SK-N-SH (cell line): Measurements from ENCODE around the gene SPEF2. TPM values are rescaled to one million over a fixed set of nuclear protein-coding genes. Genes with fewer than 3 reads are reported as not detected.

ENCODE experiments used
- CTCF ChIA-PET: fragments of 300-600, 350-600 bp; formaldehyde crosslinking; extraction: SDS; loops from one replicate; lab custom pipeline; 2021; lab: Yijun Ruan, JAX
- POLR2A ChIA-PET: fragments of 350-600 bp; sonication (Branson Sonifier 250); formaldehyde crosslinking; extraction: SDS; loops from one replicate; lab custom pipeline; 2020; ENCODE audit warnings: antibody characterized with exemption, inconsistent platforms; lab: Yijun Ruan, JAX
- DNase-seq: peaks from one replicate; pipeline ENCODE4 v3.0.0; 2012
- H2AFZ ChIP-seq: fragments of 200-600 bp; sonication (generic); 2 replicates; pipeline ENCODE4 v1.8.1; 2016; ENCODE audit warnings: antibody characterized with exemption, mild to moderate bottlenecking, low read depth
- H3F3A ChIP-seq: fragments of 200-600 bp; sonication (generic); replicated peaks from 2 replicates; pipeline ENCODE3; 2016; ENCODE audit warnings: antibody characterized with exemption, mild to moderate bottlenecking; ENCODE audit not compliant: insufficient read depth
- H3K27ac ChIP-seq, 2 experiments: fragments of 200-500 bp in 1 of 2; fragments of 200-600 bp in 1 of 2; sonication (Bioruptor generic) in 1 of 2; sonication (generic), shearing (Covaris generic) in 1 of 2; 2 replicates each; pipeline versions ENCODE4 v1.5.1 to v1.6.1; 2014 to 2016; ENCODE audit warnings: low read depth in 2 of 2, inconsistent platforms in 1 of 2, low read length in 1 of 2, mild to moderate bottlenecking in 1 of 2, mixed read lengths in 1 of 2
- H3K27me3 ChIP-seq: fragments of 200-600 bp; sonication (generic), shearing (Covaris generic); 2 replicates; pipeline ENCODE4 v1.6.1; 2016; ENCODE audit warnings: mixed run types; ENCODE audit not compliant: insufficient read depth
- H3K36me3 ChIP-seq, 2 experiments: fragments of 200-500 bp in 1 of 2; fragments of 200-600 bp in 1 of 2; sonication (Bioruptor generic) in 1 of 2; sonication (generic) in 1 of 2; replicated peaks in 1 of 2; 2 replicates each; pipeline versions ENCODE3 to v1.5.1; 2014 to 2016; ENCODE audit warnings: low read length in 1 of 2, mild to moderate bottlenecking in 1 of 2; ENCODE audit not compliant: insufficient read depth in 2 of 2, control insufficient read depth in 1 of 2
- H3K4me1 ChIP-seq, 2 experiments: fragments of 200-500 bp in 1 of 2; fragments of 200-600 bp in 1 of 2; sonication (Bioruptor generic) in 1 of 2; sonication (generic), shearing (Covaris generic) in 1 of 2; 2 replicates each; pipeline versions ENCODE4 v1.5.1 to v1.6.1; 2014 to 2016; ENCODE audit warnings: low read depth in 1 of 2, low read length in 1 of 2, mixed run types in 1 of 2; ENCODE audit not compliant: insufficient read depth in 2 of 2, control insufficient read depth in 1 of 2
- H3K4me2 ChIP-seq: fragments of 200-600 bp; sonication (generic), shearing (Covaris generic); 2 replicates; pipeline ENCODE4 v1.6.1; 2017; ENCODE audit warnings: mixed run types
- H3K4me3 ChIP-seq, 2 experiments: fragments of 200-500 bp in 1 of 2; fragments of 200-600 bp in 1 of 2; sonication (Bioruptor generic) in 1 of 2; sonication (generic), shearing (Covaris generic) in 1 of 2; 2 replicates each; pipeline versions ENCODE4 v1.5.1 to v1.8.1; 2014 to 2016; ENCODE audit warnings: low read depth in 2 of 2, inconsistent platforms in 1 of 2, low read length in 1 of 2, mild to moderate bottlenecking in 1 of 2, mixed read lengths in 1 of 2, moderate library complexity in 1 of 2
- H3K79me2 ChIP-seq: fragments of 200-600 bp; sonication (generic); 2 replicates; pipeline ENCODE4 v1.8.1; 2017; ENCODE audit warnings: mild to moderate bottlenecking; ENCODE audit not compliant: insufficient read depth
- H3K9ac ChIP-seq: fragments of 200-600 bp; sonication (generic); 2 replicates; pipeline ENCODE4 v1.6.1; 2017; ENCODE audit warnings: mixed run types
- H3K9me2 ChIP-seq: fragments of 200-600 bp; sonication (generic); 2 replicates; pipeline ENCODE4 v1.6.1; 2017; ENCODE audit warnings: mixed run types
- H3K9me3 ChIP-seq: fragments of 200-600 bp; sonication (generic); 2 replicates; pipeline ENCODE4 v1.6.1; 2017; ENCODE audit warnings: mixed run types, mild to moderate bottlenecking, moderate library complexity
- H4K20me1 ChIP-seq: fragments of 200-600 bp; sonication (generic); 2 replicates; pipeline ENCODE4 v1.6.1; 2017; ENCODE audit warnings: mild to moderate bottlenecking, mixed run types; ENCODE audit not compliant: insufficient read depth
- EP300 ChIP-seq, 2 experiments: IDR thresholded peaks; 2 replicates each; pipeline versions ENCODE4 v1.4.0 to v1.6.1; 2012; ENCODE audit warnings: borderline replicate concordance in 1 of 2, low read depth in 1 of 2, low read length in 1 of 2
- FOSL2 ChIP-seq: IDR thresholded peaks from 2 replicates; pipeline ENCODE4 v1.4.0; 2012; ENCODE audit warnings: low read depth, mild to moderate bottlenecking, moderate library complexity, borderline replicate concordance
- FOXJ3 ChIP-seq: sonication (generic); formaldehyde crosslinking; IDR thresholded peaks from 2 replicates; pipeline ENCODE4 v1.5.1; 2020; ENCODE audit warnings: mild to moderate bottlenecking, missing genetic modification reagents
- FOXM1 ChIP-seq: IDR thresholded peaks from 2 replicates; pipeline ENCODE4 v1.4.0; 2012; ENCODE audit warnings: low read depth, mild to moderate bottlenecking
- GABPA ChIP-seq: IDR thresholded peaks from 2 replicates; pipeline ENCODE4 v1.4.0; 2012; ENCODE audit warnings: low read depth, mild to moderate bottlenecking
- GATA2 ChIP-seq: sonication (generic); formaldehyde crosslinking; IDR thresholded peaks from 2 replicates; pipeline ENCODE4 v1.5.0; 2020; ENCODE audit warnings: mild to moderate bottlenecking, missing genetic modification reagents
- MEF2A ChIP-seq: IDR thresholded peaks from 2 replicates; pipeline ENCODE4 v1.4.0; 2012; ENCODE audit warnings: low read depth, borderline replicate concordance
- NRF1 ChIP-seq: IDR thresholded peaks from 2 replicates; pipeline ENCODE4 v1.6.1; 2012; ENCODE audit warnings: low read depth, mild to moderate bottlenecking, low read length
- POLR2AphosphoS5 ChIP-seq: IDR thresholded peaks from 2 replicates; pipeline ENCODE4 v1.6.1; 2012; ENCODE audit warnings: low read depth, low read length
- RAD21 ChIP-seq: IDR thresholded peaks from 2 replicates; pipeline ENCODE4 v1.6.1; 2012; ENCODE audit warnings: mild to moderate bottlenecking, low read length
- TEAD4 ChIP-seq: IDR thresholded peaks from 2 replicates; pipeline ENCODE4 v1.4.0; 2012; ENCODE audit warnings: mild to moderate bottlenecking, borderline replicate concordance; ENCODE audit not compliant: insufficient read depth
- USF2 ChIP-seq: fragments of 150-350 bp; IDR thresholded peaks from 2 replicates; pipeline ENCODE4 v1.6.1; 2017; ENCODE audit warnings: antibody characterized with exemption, low read length, low read depth, borderline replicate concordance
- WGBS: methylation state at CpG from one replicate; pipeline ENCODE4 v1.1.6; 2017; ENCODE audit warnings: low lambda C conversion rate; 5-methylcytosine and 5-hydroxymethylcytosine counted together
- polyA plus RNA-seq, 3 experiments: library from polyadenylated mRNA; depleted of rRNA; stranded (reverse); fragments of >200 nt; gene quantifications; 2 replicates each; pipeline ENCODE4 v1.2.3, GENCODE V29; 2012
- TF ChIP-seq, protein P1 (sequence below): fragments of 200-600 bp; sonication (generic); IDR thresholded peaks from 2 replicates; pipeline ENCODE4 v1.6.1; 2017; ENCODE audit warnings: antibody characterized with exemption, mild to moderate bottlenecking, moderate library complexity
- TF ChIP-seq, protein P2 (sequence below): IDR thresholded peaks from 2 replicates; pipeline ENCODE4 v1.4.0; 2012; ENCODE audit warnings: low read depth

Gene SPEF2
- polyA plus RNA-seq, 1 of the 3 experiments (the other 2 are of a cell fraction), result 1.6 TPM

GRCh38 chr5:35847491-35847890 is 229.8 kb downstream of the SPEF2 start:
- CTCF ChIA-PET, result no interaction called here

DNA sequence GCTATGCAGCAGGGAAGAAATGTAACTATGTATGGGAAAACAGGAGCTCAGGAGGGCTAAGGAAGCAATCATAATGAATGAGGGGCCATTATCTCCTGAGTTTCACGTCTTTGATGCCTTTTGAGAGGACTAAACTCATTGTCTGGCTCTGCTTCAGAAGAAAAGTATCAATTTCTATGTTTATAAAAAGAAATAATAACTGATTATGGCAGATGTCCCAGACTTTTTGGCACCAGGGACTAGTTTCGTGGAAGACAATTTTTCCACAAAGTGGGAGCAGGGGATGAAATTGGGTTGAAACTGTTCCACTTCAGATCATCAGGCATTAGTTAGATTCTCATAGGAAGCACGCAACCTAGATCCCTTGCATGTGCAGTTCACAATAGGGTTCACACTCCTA is 230.3 kb downstream of the SPEF2 start:
- Histone ChIP-seq H3K9me2 (no peaks in the 10 kb centered on the region), H3K4me3 (no peak overlapping the region), H3K36me3 (no peaks in the 10 kb centered on the region), H3K9me3 (peaks cover 9% of the 10 kb centered on the region; the same call in 1 of the 2 replicates), H2AFZ (no peak overlapping the region), H3F3A (peaks cover 4% of the 10 kb centered on the region), H3K79me2 (no peaks in the 10 kb centered on the region; the same call in 1 of the 2 replicates), H3K27me3 (no peaks in the 10 kb centered on the region), H3K9ac (no peak overlapping the region), H3K27ac (no peak overlapping the region), H4K20me1 (no peaks in the 10 kb centered on the region), H3K4me2 (no peak overlapping the region), H3K4me1 (peaks cover 0 to 13% of the 10 kb centered on the region in 2 experiments; a peak in 1 of 4 replicates)
- ChIA-PET POLR2A (no interaction called here), CTCF (no interaction called here)
- no peak for TF ChIP-seq USF2
- TF ChIP-seq GATA2 (CRISPR knock-in tag), result no peak
- TF ChIP-seq MEF2A, result no peak
- no peak for TF ChIP-seq RAD21
- WGBS, result 53% methylated on average over 2 of the region's 3 CpGs
- no peak for DNase-seq

More at GRCh38 chr5:35847491-35847890, 229.8 kb downstream of the SPEF2 start:
- Histone ChIP-seq H3K4me1 (peaks cover 0 to 9% of the 10 kb centered on the region in 2 experiments; a peak in 1 of 4 replicates), H4K20me1 (no peaks in the 10 kb centered on the region), H3K4me2 (no peak overlapping the region), H3K9me2 (no peaks in the 10 kb centered on the region), H3K79me2 (no peaks in the 10 kb centered on the region; the same call in 1 of the 2 replicates), H3K27ac (no peak overlapping the region), H3K27me3 (no peaks in the 10 kb centered on the region), H3K9me3 (peaks cover 14% of the 10 kb centered on the region; the same call in 1 of the 2 replicates), H3F3A (peaks cover 4% of the 10 kb centered on the region), H2AFZ (no peak overlapping the region), H3K36me3 (no peaks in the 10 kb centered on the region), H3K4me3 (no peak overlapping the region), H3K9ac (no peak overlapping the region)
- DNase-seq, result no peak
- TF ChIP-seq GABPA (no peak), FOSL2 (no peak), TEAD4 (no peak), USF2 (no peak), FOXJ3 (CRISPR knock-in tag) (no peak), EP300 (IDR thresholded peaks at IDR 0.05; ENCODE audit: borderline replicate concordance in 1 of 2, low read depth in 1 of 2, low read length in 1 of 2) (no peak), NRF1 (no peak), RAD21 (no peak), POLR2AphosphoS5 (no peak), FOXM1 (no peak)
- TF ChIP-seq, protein P1, sequence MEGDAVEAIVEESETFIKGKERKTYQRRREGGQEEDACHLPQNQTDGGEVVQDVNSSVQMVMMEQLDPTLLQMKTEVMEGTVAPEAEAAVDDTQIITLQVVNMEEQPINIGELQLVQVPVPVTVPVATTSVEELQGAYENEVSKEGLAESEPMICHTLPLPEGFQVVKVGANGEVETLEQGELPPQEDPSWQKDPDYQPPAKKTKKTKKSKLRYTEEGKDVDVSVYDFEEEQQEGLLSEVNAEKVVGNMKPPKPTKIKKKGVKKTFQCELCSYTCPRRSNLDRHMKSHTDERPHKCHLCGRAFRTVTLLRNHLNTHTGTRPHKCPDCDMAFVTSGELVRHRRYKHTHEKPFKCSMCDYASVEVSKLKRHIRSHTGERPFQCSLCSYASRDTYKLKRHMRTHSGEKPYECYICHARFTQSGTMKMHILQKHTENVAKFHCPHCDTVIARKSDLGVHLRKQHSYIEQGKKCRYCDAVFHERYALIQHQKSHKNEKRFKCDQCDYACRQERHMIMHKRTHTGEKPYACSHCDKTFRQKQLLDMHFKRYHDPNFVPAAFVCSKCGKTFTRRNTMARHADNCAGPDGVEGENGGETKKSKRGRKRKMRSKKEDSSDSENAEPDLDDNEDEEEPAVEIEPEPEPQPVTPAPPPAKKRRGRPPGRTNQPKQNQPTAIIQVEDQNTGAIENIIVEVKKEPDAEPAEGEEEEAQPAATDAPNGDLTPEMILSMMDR, result no peak
- TF ChIP-seq, protein P2, sequence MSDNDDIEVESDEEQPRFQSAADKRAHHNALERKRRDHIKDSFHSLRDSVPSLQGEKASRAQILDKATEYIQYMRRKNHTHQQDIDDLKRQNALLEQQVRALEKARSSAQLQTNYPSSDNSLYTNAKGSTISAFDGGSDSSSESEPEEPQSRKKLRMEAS, result no peak
- POLR2A ChIA-PET, result no interaction called here
